Endothelial cell of hepatic sinusoid (primary cell): Measurements from ENCODE around the gene RHEBL1.

ENCODE experiments used
- in situ Hi-C: cut with HindIII; loops from 2 replicates; pipeline ENCODE4 v1.10.0; 2017; ENCODE audit warnings: low sequenced_read_pairs

The RHEBL1 gene

DNA sequence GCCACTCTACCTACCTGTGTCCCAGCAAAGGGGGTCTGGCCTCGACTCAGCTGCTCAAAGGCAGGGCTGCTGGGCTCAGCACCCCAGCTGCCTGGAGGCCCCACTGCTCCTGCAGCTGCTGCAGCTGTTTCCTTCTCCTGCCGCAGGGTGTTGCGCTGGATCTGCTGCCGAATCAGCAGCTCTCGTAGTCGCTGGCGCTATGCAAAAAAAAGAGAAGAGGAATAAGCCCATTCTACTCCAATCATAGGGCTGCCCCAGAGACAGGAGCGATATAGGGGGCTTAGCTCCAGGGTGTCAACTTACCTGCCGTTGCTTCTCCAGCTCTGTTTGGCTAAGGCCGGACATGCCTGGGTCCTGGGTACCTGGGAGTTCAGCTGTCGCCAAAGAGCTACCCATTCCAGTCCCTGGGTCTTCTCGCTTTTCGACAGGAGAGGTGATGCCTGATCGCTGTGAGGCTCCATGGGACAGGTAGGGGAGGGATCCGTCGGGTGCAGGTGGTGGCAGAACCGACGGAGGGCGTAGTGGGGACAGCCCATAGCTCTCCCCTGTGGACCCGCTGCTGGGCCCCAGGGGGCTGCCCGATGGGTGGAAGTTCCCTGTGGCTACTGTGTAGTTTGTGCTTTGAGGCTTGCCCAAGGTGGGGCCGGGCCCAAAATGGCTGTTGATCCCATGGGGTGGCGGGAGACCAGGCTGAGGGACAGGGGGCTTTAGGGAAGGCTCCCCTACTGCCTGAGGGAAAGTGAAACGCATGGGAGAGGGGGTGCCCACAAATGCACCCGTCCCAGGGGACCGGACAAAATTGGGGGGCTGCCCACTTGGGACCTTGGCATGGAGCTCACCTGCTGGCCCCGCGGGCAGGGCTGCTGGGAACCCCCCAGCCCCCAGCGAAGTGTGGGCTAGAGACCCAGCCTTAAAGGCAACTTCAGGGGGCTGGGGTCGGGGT lies 30.1 kb downstream of the RHEBL1 start:
- in situ Hi-C loops, result loop anchor here (10.0 kb wide), 1 partner anchor 55 kb away; no protein-coding TSS in a partner anchor

DNA sequence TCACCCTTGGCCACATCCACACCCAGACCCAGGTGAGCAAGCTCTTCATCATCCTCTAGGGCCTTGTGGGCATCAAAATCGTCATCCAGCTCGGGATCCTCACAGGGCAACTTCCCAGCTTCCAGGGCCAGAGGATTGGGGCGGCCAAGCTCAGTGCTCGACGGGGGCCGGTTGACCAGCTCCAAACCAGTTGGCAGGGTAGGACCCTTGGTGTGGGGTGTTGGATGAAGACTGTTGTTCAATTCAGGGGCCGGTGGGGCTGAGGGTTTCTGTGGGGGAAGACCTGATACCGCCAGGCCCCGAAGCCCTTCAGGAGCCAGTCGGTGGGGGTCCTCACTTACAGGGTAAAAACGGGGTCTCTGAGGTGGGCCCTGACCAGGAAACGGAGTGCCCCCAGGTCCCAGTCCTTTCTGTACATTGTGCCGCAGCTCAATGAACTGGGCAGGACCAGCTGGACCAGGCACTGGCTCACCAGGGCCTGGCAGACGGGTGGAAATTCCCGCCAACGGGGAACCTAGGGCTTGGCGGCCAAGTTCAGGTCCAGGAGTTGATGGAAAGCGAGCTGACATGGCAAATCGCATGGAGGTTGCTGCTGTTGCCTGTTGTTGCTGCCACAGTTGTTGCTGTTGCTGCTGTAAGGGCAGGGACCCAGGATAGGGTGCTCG lies 31.4 kb downstream of the RHEBL1 start:
- in situ Hi-C loops, result no loop called here

DNA sequence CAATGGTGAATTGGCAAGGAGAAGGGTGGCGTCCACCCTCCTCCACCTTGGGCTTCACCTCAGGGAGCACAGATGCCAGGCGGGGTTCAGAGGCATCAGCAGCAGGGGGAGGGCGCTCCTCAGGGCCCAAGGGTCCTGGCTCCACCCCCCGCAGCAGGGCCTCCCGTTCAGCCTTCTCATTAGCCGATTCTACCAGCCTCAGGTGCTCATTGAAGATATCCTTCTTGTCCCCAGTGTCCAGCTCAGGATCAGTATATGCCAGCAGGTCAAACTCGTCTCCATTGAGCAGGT lies 31.9 kb downstream of the RHEBL1 start:
- in situ Hi-C loops, result no loop called here

DNA sequence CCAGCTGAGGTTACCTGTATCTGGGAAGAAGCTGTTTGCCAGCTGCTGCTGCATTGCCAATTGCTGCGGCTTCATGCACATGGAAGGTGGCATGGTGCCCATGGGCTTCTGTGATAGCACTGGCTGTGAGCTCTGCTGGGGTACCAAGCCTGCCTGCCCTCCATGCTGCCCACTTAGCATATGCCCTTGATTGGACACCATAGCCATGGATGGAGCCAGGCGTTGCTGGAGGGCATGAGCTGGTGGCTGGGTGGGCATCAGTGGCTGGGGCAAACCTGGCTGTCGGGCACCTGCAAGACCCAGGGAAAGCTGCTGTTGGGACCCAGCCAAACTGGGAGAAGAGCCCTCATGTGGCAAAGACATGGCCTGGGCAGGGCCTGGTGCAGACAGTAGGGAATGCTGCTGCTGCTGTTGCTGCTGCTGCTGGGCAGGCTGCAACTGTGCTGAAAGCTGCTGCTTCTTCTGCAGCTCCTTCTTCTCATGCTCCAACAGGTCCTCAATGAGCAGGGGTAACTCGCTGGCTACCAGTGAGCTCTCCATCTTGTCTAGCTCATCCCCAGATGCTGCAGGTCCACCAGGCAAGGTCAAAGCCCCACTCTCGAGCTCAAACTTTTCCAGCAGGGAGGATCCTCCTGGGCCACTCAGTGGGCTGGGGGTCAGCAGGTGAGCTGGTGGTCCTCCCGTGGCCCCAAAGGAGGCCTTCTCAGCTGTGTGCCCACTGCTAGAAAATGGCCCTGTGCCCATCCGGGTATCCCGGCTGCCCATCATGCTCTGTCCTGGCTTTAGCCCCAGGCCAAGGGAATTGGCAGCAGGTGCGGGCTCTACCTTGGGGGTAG lies 32.5 kb downstream of the RHEBL1 start:
- in situ Hi-C loops, result no loop called here

DNA sequence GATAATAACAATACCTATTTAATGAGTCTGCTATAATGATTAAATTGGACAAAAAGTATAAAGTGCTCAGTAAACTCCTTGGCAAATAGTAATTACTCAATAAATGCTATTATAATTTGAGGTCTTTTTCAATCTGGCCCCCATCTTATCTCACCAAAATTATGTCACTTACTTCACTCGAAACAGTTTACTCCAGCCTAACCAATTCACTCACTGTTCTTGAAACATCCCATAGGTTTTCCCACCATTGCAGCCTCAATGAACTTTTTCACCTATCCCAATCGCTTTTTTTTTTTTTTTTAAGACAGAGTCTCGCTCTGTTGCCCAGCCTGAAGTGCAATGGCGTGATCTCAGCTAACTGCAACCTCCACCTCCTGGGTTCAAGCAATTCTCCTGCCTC lies 33.8 kb downstream of the RHEBL1 start:
- in situ Hi-C loops, result no loop called here

DNA sequence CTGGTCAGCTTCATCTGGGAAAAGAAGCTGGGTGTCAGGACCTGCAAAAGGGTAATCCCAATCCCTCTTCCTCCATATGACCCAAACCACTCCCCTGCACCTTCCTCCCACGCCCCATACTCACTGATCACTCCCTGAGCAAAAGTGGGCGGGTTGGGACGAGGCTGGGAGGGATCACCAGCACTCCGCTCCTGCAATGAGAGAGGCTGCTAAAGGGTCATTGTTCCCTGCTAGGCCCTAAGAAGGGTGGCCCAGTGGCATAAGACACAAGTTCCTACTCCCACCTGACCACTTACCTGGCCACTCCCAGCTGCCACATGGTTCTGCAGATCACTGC lies 35.5 kb downstream of the RHEBL1 start:
- in situ Hi-C loops, result no loop called here

DNA sequence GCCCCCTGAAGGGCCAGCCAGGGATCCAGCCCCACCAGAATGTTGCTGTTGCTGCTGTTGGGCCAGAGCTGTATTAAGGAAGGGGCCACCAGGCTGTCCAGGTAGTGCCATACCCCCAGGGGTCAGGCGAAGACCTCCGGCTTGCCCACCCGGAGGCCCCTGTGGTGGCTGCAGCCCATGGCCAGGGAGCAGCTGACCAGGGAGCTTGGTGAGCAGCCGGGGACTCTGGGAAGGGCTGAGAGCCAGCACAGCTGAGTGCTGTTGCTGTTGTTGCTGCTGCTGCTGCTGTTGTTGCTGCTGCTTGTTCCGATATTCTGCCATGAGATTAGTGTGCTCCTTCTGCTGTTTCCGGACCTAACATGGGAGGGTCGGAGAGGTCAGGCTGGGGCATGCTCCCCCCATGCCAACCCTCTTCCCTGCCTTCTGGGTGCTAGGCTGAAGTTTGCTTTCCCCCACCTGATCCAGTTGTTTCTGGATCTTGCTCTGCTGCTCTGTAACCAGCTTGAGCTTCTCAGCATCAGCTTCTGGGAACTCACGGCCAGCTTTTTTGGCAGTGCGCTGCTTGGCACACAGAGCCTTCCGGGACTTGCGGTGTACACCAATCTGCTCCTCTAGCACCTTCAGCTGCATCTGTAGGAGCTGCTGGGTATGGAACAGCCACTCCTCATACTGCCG lies 36.0 kb downstream of the RHEBL1 start:
- in situ Hi-C loops, result no loop called here

DNA sequence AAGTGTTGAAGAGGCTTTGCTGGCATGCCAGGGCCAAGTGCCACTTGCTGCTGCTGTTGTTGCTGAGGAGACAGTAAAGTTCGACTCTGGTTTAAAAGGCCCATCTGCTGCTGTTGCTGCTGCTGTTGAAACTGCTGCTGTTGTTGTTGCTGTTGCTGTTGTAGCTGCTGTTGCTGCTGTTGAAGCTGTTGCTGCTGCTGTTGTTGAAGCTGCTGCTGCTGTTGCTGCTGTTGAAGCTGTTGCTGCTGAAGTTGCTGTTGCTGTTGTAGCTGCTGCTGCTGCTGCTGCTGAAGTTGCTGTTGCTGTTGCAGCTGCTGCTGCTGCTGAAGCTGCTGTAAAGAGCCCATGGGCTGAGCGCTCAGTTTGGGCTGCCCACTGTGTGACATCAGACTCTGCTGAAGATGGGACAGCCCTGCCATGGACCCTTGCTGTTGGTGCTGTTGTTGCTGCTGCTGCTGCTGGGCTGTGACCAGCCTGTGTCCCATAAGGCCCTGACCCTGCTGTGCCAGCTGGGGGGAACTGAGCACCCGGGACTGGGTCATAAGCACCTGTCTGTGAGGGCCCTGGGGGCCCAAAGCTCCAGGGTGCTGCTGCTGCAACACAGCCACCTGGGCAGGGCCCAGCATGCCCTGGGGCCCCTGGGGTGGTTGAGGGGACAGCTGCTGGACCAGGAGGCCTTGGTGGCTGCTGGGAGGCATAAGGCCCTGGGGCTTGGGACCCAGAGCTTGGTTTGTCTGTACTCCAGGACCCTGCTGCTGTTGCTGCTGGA lies 36.9 kb downstream of the RHEBL1 start:
- in situ Hi-C loops, result no loop called here

DNA sequence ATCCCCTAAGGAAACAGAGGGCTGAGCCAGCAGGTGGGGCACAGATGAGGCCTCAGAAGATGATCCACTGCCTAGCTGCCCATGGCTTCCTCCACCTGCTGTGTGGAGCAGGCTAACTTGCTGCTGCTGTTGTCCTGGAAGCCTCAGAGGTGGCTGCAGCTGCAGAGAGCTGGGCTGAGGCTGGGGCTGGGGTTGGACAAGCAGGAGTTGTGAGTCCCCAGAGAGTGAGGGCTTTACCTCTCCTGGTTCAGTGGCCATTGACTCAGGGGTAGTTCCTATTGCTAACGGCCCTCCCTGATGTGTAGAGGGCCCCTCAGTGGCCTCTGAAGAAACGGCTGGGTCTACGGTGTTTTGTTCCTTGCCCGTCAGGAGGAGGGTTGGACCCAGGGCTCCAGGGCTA lies 37.5 kb downstream of the RHEBL1 start:
- in situ Hi-C loops, result no loop called here

DNA sequence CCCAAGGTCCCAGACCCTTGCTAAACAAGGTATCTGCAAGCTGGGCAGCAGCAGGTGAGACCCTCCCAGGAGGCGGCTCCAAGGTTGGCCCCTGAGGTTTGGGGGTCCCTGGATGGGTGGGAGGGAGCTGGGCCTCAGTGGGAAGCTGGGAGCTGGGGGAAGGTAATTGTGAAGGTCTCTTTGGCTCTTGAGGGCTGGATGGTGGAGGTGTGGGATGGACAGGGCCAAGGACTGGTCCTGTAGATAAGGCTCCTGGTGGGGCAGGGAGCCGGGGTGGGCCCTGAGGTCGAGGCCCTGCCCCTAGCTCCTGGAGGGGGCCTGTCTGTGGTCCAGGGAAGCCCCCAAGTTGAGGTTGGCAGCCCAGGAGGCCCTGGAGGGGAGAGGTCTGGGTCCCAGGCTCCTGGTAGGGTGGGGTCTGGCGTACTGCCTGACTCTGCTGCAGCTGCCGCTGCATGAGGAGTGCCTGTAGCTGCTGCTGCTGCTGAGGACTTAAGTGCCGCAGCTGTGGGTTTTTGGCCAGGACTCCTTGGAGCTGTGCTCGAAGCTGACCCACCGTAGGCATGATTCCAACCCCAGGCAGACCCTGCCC lies 38.1 kb downstream of the RHEBL1 start:
- in situ Hi-C loops, result no loop called here

DNA sequence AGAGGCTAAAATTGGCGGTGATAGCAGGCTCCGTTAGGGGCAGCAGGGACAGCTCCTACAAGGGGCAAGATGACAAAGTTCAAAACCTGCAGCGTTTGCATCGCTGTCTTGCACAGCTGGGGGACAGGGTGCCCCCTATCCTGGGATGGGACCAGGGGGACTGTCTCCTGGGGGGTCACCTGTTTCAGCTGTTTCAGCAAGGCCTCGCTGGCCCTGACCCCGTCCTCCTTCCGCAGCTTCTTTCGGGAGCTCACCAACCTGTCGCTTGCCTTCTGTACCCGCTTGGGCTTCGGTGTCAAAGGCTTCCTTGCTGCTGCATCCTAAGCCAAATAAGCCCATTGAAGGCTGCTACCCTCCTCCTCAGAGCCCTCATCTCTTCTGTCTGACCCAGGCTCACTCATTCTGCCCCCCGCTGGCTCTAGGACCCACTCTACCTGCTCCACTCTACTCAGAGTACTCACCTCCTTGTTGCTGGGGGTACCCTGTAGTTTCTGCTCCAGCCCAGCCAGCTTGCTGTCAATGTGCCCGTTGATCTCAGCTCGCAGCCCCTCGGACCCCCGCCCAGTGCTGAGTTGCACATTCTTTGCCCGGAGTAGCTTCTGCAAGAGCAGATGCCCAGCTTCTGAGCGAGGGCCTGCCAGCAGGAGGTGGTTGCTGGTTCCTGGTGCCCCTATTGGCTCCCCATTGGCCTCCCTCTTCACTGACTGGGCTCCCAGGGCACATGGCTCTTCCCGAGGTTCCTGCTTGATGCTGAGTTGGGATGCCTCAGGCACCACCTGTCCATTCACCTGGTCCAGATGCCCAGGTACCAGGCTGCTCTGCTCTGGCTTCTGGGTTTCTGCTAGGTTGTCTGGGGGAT lies 38.8 kb downstream of the RHEBL1 start:
- in situ Hi-C loops, result no loop called here

DNA sequence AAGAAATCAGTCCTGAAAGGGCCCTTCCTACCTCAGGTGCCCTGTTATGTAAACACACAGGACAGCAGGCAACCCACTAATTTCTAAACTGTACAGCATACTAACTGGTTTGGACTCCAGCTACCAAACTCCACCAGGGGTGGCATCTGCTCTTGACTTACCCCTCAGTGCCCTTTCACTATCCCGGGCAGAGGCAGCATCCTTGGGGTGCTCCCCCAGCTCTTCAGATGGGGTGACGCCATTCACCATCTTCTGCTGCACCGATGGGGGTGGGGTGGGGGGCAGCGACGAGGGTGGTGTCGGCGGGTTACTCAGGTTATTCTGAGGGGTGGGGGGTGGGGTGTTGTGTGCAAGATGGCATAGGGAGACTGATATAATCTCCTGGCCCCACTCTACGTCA lies 39.7 kb downstream of the RHEBL1 start:
- in situ Hi-C loops, result no loop called here

DNA sequence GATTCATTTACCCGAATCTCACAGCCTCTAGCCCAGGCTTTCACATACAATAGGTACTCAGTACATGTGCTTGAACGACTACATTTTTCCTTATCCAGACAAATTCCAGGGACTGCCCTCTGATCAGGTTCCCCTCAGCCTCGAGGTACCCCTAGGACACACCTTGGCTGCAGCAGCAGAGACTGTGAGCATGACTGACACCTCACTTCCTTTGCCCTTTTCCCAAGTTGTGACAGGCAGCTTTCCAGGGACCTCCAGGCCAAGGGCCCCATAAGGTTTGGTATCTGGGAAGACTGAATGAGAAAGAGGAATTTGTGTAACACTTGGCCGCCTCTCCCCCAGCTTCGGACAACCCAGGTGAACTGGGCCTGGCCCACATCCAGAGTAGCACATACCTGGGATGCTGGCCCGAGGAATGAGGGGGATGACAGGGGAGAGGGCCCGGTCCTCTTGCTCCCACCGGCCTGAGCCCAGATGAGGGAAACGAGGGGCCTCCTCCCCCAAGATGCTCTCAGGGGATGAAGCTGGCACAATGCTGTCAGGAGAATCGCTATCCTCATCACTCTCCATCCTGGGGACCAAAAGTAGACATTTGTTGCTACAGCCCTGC lies 41.0 kb downstream of the RHEBL1 start:
- in situ Hi-C loops, result no loop called here

DNA sequence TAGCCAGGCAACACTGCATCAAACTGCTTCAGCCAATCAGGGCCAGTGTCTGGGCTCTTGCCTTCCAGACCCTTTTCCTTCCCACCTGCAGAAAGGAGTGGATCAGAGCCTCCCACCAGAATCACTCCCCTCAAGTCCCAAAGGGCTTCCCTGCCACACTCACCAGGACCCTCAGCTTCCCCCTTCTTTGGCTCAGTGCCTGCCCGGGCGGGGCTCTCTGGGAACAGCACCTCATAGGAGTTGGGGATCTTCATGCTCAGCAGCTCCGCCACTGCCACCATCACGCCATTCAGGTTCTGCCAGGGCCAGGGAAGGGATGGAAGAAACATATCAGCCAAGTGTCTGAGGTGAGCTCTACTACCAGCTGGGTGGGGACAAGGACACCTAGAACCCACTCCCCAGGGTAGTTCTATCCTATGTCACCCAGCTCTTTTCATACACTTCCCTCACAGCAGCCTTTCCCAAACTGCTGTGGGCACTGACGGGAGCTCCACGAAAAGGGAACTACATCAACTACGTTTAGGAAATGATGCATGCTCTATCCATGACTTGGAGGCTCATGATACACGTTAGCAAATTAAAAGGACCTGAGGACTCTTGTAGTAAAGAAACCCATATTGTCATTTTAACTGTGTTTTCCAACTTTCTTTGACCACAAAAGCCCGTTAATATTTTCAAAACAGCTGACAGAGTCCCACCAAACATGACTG lies 41.8 kb downstream of the RHEBL1 start:
- in situ Hi-C loops, result no loop called here

DNA sequence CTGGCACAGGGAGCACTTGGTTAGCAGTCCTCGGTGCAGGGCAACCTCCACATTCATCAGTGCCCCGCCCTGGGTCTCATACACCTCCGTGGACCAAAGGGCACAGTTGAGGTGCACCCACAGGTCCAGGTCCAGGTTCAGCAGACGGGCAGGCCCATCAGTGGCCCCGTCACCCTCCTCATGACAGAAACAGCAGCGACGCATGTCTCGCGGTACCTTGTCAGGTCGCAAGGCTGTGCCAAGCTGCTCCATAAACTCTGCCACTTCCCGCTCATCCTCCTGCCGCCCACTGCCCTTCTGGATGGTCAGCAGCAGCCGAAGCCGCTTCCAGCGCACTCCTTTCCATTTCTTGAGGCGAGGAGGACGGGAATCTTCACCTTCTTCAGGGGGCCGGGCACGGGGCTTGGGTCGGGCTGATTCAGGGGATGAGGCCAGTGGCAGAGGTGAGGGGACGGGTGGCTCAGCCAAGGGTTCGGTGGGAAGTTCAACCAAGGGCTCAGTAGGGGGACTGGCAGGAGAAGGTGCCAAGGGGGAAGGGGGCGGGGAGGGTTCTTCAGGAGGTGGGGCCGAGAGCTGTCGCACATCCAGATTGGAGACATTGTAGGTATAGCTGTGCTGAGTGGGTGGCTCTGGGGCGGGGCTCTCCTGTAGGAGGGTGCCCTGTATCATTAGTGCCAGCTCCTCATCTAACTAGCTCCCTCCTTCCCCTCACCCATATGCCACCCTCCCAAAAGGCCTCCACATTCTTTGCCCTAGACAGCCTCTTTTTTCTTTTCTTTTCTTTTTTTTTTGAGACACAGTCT lies 42.9 kb downstream of the RHEBL1 start:
- in situ Hi-C loops, result no loop called here

DNA sequence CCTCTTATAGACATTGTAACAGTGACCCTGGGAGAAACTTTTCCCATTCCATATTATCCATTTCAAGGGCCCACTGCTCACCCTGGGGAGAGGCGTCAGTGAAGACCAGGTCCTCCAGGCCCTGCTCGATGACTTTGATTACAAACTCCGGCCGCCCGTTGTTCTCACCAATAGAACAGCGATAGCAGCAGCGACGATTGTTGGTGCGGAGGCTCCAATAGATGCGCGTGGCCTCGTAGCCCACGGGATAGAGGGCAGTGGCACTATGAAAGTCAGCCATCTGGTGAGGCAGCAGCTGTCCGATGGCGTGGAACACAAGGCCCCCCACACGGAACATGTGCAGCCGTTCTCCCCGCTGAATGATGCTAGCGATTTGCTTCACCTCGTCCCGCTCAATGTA lies 43.7 kb downstream of the RHEBL1 start:
- in situ Hi-C loops, result no loop called here

DNA sequence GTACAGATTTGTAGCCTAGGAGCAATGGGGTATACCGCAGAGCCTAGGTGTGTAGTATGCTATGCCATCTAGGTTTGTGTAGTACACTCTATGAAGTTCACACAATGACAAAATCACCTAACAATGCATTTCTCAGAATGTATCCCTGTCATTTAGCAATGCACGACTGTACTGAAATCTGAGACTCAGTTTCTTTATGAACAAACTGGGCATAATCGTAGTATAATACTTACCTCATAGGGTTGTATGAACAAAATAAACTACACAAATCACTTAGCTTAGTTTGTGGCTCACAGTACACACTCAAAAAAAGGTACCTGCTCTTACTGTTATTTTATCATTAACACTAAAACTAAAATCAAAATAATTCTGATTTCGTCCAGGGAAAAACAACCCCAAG lies 44.3 kb downstream of the RHEBL1 start:
- in situ Hi-C loops, result no loop called here
